Measurements from ENCODE around the gene CAMTA1. TPM values are rescaled to one million over a fixed set of nuclear protein-coding genes. Genes with fewer than 3 reads are reported as not detected.

Gene CAMTA1
- total RNA-seq, 1 donor from 2014 or later = 67.9 TPM

DNA sequence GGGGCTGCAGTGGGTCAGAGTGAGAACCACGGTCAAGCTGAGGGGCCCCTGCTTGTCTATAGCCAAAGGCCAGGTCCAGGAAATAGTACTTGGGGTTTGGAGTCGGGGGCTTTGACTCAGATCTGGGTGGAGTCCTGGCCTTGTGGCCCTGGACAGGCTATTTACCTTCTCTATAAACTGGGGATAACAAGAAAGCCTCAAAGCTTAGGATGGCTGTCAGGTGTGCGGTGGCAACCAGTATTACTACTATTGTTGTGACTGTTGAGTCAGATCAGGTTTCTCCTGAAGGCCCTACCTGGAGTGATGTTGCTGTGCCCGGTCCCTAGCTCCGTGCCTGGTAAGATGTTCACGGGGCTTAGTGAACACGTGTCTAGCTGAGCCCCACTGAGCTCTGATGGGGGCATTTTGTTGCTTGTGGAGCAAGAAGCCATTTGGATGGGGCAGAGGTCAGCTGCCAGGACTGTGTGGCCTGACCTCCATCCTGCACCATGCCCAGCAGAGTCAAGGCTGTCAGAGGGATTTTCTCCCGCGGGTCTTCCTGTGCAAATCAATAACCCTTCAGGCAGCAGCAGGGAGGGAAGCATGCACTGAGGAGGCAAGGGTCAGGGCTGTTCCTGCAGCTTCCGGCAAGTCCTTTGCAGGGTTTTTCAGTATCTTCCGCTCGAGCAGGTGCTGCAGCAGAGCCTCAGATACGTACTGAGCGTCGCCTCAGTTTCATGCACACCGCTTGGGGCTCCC lies 170.3 kb downstream of the CAMTA1 start:
- DNase-seq (ENCODE audit: low spot score) = no peak

DNA sequence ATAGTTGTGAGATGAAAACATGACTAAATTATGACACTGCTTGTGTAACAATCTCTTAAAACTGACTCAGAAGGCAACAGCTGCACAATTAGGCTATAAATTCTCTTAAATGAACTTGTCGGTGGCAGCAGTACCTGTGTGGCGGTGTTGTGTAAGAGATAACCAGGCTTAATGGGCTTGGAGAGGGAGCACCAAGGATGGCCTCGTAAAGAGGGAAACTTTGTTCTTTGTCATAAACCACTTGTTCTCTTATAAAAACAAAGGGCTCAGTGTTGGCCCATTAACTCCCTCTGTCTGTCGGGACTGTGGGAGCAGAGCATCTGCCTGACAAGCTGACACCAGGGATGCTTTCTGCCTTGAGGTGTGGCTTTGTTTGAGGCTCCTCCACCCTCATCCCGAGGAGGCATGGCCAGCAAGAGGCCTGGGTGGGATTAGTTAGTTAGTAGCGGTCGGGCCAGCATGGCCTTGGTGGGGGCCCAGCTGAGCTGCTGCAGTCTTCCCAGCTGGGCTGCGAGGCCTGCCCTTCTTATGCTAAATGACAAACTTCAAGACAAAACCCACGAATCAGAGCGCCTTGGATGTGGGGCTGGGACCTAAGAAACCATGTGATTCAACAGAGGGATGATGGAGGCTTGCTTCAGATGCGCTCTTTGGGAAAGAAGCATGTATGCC lies 171.4 kb downstream of the CAMTA1 start:
- no peak for DNase-seq (ENCODE audit: low spot score)

DNA sequence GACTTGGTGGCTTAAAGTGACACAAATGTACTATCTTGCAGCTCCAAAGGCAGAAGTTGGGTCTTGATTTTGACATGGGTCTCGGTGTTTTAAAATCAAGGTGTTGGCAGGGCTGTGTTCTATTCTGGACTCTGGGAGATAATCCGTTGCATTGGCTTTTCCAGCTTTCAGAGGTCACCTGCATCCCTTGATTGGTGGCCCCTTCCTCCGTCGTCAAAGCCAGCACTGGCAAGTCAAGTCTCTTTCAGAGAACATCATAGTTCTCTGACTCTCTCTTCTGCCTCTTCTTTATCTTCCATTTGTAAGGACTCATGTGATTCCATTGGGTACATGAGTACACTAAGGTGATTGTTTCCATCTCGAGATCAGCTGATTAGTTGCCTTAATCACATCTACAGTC lies 172.1 kb downstream of the CAMTA1 start:
- DNase-seq (ENCODE audit: low spot score) = no peak

DNA sequence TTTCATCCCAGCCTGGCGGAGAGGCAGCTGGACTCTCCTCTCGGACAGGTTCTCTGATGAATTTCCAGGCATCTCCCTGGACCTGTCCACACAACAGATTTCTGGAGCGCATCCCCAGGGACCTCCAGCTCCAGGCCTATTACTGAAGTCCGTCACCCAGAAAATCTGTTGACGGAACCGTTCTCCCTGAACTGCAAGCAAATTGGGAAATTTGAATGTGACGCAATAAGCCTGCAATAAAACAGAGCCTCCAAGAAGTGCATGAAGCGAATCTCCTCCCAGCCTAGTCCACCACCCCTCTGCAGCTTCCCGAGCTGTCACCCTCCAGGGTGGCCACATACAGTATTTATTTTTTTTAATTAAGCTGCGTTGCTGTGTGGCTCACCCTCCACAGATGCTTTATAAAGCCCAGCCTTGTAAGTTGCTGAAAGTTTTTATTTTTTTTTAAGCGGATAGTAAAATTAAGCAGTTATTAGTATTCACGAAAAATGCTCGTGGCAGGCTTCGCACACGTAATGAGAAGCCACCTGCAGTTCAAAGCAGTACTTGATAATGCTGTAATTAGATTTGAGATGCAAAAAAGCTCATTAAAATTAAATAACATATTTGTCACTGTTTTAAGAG lies 173.3 kb downstream of the CAMTA1 start:
- no peak for DNase-seq (ENCODE audit: low spot score)

DNA sequence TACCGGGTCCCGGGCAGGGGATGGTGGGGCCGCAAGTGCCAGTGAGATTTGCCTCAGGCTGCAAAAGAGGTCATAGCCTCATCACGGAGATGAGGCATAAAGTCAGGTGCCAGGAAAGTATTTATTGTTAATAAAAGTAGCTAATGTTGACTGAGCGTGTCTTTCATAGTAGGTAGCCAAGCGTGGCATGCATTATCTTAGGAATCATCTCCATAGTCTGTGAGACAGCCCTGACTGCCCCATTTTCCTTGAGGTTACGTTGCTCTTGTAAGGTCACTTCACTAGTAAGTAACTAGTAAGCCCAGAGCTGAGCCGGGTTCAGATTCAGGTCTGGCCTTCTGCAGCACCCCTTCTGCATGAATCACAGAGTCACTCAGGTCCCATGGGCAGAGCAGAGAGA lies 174.2 kb downstream of the CAMTA1 start:
- DNase-seq (ENCODE audit: low spot score) = no peak

DNA sequence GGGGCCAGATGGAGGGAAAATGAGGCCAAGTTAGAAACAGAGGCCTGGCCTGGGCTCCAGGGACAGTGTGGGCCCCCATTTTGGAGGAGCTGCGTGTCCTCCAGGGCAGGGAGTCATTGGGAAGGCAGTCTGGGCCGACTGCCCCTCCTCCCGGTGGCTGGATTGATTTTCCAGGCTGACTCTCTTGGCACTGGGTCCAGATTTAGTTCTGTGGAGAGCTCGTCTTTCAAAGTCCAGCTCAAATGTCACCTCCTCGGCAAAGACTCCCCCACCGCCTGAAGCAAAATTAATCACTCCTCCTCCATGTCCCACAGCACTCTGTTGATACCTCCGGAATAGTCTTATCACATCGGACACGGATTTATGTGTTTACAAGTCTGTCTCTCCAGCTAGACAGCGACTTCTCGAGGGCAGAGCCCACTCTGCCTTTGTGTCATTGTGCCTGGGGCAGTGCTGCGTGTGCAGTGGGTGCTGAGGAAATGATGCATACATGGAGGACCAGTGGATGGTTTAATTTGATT lies 175.1 kb downstream of the CAMTA1 start:
- DNase-seq (ENCODE audit: low spot score) = peak; percentile 54

DNA sequence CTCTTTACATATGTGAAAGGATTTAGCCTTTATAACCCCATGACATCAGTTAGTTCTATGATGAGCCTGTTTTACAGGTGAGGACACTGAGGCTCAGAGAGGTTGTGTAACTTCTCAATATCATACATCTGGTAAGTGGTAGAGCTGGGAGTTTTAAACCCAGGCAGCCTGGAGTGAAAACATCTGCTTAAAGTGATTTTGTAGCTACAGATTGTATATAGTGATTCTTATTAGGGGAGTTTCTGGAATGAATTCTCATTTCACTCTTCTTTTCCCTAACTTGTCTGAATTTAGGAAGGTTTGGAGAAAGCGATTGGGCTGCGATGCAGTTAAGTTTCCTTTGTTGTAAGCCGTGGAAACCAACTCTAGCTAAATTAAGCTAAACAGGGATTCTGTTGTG lies 175.6 kb downstream of the CAMTA1 start:
- DNase-seq (ENCODE audit: low spot score) = no peak

DNA sequence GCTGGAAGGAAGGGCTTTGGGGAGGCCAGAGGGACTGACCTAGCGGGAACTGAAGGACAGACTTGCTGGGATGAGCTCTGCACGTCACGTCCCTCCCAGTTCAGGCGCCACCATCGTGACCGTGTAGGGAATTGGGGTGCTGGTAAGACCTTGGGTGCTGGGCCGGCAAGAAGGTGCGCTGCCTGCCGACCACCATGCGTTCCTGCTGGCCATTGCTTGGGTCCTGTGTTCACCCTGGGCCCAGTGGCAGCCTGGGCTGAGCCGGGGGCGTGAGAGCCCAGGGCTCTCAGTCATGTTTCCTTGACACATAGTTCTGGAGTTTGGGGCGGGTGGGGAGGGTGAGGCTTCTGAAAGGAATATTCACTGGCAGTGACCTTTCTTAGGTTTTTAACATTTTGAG lies 176.0 kb downstream of the CAMTA1 start:
- no peak for DNase-seq (ENCODE audit: low spot score)

DNA sequence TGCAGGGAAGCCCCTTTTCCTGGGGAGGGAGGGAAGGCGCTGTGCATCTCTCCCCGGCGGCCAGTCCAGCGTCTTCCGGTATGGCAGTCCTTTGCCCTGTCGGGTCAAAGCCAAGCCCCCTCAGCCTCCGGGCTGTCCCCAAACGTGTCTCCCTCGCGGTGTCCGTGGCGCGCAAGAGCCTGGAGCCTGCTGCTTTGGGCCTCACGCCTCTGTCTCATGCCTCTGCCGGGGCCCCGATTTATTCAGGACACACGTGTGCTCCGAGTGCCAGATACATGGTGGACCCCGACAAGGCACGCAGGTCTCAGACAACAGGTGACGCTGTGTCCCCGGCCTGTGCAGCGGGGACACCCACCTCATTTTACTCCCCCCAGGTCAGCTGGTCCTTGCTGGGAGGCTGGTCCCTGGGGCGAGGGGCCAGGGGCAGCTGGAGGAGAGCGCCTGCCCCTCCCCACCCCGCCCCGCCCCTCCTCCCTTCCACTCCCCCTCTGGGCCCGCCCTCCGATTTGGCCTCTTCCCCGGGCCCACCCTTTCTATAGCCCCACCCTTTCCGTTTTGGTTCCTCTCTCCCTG lies 176.7 kb downstream of the CAMTA1 start:
- no peak for DNase-seq (ENCODE audit: low spot score)

DNA sequence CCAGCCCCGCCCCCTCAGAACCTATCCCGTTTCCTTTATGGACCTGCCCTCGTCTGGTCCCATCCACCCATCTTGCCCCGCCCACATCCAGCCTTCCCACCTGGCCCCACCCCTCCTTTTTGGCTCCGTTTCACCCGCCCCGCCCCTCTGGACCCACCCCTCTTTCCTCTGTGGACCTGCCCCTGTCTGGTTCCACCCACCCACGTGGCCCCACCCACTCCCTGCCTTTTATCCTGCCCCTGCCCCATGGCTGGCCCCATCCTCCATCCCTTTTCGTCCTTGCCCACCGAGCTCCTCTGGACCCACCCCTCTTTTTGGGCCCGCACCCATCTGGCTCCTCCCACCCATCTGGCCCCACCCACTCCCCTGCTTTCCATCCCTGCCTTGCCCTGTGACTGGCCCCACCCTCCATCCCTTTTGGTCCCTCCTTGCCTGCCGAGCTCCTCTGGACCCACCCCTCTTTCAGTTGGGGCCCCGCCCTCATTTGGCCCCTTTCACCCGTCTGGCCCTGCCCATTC lies 177.3 kb downstream of the CAMTA1 start:
- peak; percentile 30 for DNase-seq (ENCODE audit: low spot score)

DNA sequence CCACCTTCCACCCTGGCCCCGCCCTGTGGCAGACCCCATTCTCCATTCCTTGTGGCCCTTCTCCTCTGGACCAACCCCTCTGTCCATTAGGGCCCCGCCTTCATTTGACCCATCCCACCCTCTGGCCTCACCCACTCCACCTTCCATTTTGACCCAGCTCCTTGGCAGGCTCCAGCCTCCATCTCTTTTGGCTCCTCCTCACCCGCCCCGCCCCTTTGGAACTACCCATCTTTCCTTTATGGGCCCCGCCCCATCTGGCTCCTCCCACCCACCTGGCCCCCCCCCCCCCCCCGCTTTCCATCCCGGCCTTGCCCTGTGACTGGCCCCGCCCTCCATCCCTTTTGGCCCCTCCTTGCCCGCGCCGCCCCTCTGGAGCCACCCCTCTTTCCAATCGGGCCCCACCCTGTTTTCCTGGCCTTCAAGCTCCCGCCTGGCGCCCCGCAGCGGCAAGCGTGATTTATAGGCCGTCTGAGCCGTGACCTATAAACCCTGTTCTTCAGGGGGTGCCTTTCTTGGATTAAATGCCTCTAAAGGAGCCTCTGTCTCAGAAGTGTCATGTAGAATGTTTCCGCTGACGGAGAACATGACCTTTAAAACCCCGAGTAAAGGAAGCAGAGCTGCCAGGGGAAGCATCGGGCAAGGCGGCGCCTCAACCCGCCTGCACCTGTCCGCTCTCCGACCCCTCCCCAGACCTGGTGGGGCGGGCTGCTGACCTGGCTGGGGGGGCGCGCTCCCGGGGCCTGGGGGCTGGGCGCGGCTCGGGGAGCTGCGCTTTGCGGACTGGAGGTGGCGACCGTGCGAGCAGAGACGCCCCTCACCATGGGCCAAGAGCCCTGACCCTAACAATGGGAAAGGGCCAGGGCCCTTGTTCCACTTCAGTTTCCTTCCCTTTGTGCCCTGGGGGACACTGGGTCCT lies 178.0 kb downstream of the CAMTA1 start:
- DNase-seq (ENCODE audit: low spot score) = peak; percentile 42

DNA sequence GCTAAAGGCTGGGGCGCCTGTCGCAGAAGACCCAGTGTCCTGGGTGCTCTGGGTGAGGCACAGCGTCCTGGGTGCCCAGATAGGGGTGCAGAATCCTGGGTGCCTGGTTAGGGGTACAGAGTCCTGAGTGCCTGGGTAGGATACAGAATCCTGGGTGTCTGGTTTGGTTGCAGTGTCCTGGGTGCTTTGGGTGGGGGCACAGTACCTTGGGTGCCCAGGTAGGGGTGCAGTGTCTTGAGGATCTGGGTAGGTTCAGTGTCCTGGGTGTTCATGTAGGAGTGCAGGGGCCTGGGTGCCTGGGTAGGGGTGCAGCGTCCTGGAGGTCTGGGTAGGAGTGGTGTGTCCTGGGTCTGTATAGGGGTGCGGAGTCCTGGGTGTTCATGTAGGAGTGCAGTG lies 178.7 kb downstream of the CAMTA1 start:
- no peak for DNase-seq (ENCODE audit: low spot score)

DNA sequence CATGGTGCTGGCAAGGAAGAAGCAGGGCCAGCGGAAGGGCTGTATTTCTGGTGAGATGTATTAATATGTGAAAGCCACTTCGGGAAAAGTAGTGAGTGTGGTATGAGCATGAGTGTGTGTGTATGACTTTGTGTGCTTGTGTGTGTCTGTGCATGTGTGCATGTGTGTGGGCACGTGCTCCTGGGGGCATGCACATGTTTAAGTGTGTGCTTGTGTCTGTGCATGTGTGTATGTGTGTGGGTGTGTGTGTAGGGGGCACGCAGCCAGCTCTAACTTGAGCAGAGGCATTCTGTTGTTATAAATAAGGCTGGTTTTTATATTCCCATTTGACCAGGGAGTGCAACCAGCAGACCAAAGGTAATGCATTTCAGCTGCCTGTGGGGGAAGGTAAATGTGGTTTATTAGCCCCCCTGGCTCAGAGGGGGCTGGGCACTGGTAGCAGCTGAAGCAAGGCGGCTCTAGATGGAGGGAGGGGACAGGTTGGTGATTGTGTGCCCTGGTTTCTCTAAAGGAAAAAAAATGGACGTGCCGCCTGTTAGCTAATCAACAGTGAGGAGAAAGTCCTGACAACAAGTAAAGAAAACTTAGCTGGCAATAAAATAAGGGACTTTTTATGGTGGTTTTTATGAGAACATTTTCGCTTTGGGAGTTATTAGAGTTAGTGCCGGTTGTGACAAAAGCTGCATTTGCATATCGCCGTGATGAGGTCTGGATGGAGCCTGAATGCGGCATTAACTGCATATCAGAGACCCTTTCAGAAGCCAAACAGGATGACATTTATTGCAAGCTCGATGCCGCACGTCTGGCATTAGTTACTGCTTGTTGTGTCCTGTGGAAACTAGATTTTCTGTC lies 180.1 kb downstream of the CAMTA1 start:
- DNase-seq (ENCODE audit: low spot score) = no peak

DNA sequence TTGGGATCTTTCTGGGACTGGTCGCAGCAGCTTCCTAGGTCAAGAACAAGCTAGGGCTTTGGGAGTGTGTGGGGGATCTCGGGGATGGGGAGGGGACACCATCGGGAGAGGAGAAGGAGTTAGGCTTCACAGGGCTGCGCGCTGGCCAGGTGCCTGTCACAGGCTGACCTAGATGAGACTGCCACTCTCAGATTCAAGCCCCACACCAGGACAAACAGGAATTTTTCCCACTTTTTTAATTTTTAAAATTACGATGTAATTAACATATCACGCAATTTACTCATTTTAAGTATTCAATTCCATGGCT lies 180.6 kb downstream of the CAMTA1 start:
- DNase-seq (ENCODE audit: low spot score) = no peak

DNA sequence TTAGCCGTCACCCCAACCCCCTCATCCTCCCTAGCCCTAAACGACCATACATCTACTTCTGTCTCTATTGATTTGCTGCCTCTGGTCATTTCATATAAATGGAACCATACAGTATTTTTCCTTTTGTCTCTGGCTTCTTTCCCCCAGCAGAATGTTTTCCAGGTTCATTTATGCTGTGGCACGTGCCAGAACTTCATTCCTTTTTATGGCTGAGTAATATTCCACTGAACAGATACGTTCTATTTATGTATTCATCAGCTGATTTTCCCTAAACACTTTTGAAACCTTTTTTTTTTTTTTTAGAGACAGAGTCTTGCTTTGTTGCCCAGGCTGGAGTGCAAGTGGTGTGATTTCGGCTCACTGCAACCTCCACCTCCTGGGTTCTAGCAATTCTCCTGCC lies 181.1 kb downstream of the CAMTA1 start:
- no peak for DNase-seq (ENCODE audit: low spot score)

DNA sequence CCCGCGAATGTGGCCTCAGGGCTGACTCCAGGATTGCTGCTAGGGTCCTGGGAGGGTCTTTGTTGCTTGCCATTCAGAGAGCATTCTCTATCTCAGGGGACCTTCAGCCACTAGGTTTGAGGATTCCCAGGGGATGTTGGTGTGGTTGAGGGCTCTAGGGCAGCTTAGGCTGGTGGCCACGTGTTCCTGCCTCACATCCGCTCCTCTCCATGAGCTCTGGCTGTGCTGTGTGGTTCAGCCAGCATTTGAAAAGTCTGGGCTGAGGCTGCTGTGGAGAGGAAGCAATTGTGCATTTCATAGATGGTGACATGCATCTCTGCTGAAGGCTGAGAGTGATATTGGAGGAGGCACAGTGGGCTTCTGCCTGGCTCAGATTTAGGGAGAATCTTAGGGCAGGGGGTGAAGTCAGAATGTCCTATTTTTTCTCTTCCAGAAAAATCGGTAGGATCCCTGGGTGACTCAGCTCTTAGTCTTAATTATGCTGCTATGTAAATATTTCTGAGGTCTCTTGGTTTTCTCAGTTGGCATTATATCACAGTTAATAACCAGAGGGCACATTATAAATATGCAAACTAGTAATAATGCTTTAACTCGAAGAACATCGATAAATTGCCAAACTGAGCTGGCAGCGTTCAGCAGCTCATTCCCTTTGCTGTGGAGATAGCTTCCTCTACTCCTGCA lies 182.3 kb downstream of the CAMTA1 start:
- no peak for DNase-seq (ENCODE audit: low spot score)

DNA sequence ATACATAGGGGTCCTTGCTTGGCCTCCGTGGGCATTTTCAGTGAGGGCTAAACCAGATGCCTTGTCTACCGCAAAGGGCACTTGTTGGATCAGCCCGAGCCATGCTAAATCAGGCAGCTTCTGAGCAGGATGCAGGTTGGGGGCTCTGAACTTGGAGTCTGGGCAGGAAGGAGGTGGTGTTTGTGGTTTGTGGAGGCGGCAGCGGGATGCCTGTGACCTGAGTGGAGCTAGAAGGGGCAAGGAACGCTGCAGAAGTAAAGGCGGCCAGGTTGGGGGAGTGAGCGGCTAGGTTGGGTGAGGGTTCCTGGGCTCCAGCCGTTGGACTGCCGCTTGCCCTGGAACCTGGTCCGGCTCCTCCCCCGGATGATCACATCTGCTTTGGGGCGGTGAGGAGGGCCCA lies 183.9 kb downstream of the CAMTA1 start:
- no peak for DNase-seq (ENCODE audit: low spot score)

DNA sequence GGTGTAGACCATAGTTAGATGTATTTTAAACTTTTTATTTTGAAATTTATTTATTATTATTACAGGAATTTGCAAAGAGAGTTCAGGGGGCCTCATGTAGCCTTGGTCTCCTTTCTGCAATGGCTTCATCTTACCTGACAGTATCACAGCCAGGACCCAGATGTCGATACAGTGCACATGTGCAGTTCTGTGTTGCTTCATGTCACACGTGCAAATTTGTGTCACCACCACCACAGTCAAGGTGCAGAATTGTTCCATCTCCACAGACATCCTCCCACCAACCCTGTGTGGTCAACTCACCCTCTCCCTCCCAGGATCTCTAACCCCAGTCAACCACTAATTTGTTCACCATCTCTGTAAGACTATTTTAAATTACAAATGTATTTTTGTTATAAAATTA lies 184.5 kb downstream of the CAMTA1 start:
- no peak for DNase-seq (ENCODE audit: low spot score)

DNA sequence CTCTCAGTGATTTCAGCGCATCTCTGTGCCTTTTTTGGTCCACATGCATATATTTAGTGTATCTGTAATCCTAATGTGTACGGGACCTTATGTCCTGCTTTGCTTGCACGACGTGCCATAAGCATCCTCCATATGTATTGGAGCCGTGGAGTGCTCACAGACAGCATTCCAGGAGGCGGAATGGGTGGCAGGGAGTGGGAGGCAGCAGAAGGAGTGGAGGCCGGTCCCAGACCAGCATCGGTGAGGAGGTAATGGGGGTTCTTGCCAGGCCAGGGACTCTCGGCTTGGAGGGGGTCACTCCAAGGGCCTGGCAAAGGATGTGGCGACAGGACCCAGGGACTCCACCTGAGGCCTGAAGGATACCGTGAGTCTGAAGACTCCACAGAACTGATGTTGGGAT lies 185.0 kb downstream of the CAMTA1 start:
- DNase-seq (ENCODE audit: low spot score) = no peak

DNA sequence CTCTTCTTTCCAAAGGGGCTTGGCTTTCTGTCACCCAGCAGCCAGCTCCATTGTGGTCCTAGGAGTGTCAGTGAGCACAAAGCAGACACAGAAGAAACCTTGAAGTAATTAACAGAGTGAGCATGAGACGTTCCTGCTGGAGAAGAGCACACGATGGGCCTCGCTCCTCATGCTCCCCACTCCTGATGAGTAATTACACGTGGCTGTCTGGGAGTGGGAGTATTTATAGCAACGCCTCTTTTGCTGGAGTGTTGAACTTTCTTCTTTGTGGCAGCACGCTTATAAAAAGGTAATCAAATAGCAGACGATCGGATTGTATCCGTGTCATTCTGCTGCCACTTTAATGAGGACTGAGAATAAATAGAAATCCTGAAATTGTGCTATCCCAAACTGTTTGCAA lies 185.8 kb downstream of the CAMTA1 start:
- DNase-seq (ENCODE audit: low spot score) = no peak

Data from mucosa of gallbladder (tissue), 1 donor.